Astrocyte of the cerebellum (primary cell): ENCODE measurements around the gene CNN3.

Source experiments
- DNase-seq: peaks from one replicate; pipeline ENCODE4 v3.0.0-alpha.2; 2011; ENCODE audit warnings: low read depth
- H3K4me3 ChIP-seq: 2 replicates; pipeline ENCODE4 v1.5.1; 2011; ENCODE audit warnings: mild to moderate bottlenecking, low read depth, low read length, moderate library complexity
- CTCF ChIP-seq: IDR thresholded peaks from 2 replicates; pipeline ENCODE4 v1.5.1; 2012; ENCODE audit warnings: low read length, low read depth, moderate library complexity, mild to moderate bottlenecking; ENCODE audit errors: missing control alignments
- in situ Hi-C: cut with HindIII; loops from 2 replicates; pipeline ENCODE4 v1.10.0; 2017; ENCODE audit warnings: low sequenced_read_pairs

CNN3 gene

GRCh38 chr1:94906382-94906781 lies 20.5 kb downstream of the CNN3 start:
- in situ Hi-C loops: loop anchor here (25.0 kb wide), 2 partner anchors 131 to 331 kb away; partner anchors contain the start of gene RWDD3
- no peak for TF ChIP-seq CTCF
- no peak overlapping the region for H3K4me3 ChIP-seq
- DNase-seq: no peak

GRCh38 chr1:94905207-94905606 lies 21.7 kb downstream of the CNN3 start:
- TF ChIP-seq CTCF: no peak
- in situ Hi-C loops: loop anchor here (25.0 kb wide), 2 partner anchors 132 to 332 kb away; partner anchors contain the start of gene RWDD3
- DNase-seq: no peak
- no peak overlapping the region for H3K4me3 ChIP-seq

GRCh38 chr1:94903280-94904009 lies 23.5 kb downstream of the CNN3 start:
- no peak overlapping the region for H3K4me3 ChIP-seq
- no peak for TF ChIP-seq CTCF
- DNase-seq: no peak
- in situ Hi-C loops: loop anchor here (25.0 kb wide), 2 partner anchors 134 to 334 kb away; partner anchors contain the start of gene RWDD3

GRCh38 chr1:94901841-94902240 lies 25.1 kb downstream of the CNN3 start:
- in situ Hi-C loops: loop anchor here (25.0 kb wide), 2 partner anchors 135 to 335 kb away; partner anchors contain the start of gene RWDD3
- TF ChIP-seq CTCF: no peak

GRCh38 chr1:94899756-94900155 lies 27.2 kb downstream of the CNN3 start:
- TF ChIP-seq CTCF: no peak
- no peak for DNase-seq
- no peak overlapping the region for H3K4me3 ChIP-seq
- in situ Hi-C loops: loop anchor here (25.0 kb wide), 2 partner anchors 138 to 338 kb away; partner anchors contain the start of gene RWDD3

More at GRCh38 chr1:94901841-94902240, 25.1 kb downstream of the CNN3 start:
- H3K4me3 ChIP-seq: no peak overlapping the region
- DNase-seq: no peak

GRCh38 chr1:94898491-94899385 lies 28.2 kb downstream of the CNN3 start:
- no peak for TF ChIP-seq CTCF
- in situ Hi-C loops: no loop called here

More at GRCh38 chr1:94898491-94899385, 28.2 kb downstream of the CNN3 start:
- no peak overlapping the region for H3K4me3 ChIP-seq
- no peak for DNase-seq
